Activated T-helper 17 cell treated with anti-CD3 and anti-CD28 coated beads, Interleukin-2, amount 50 U/mL, for 72 hours (primary cell): ENCODE data around the gene BABAM1. TPM values are rescaled to one million over a fixed set of nuclear protein-coding genes. Genes with fewer than 3 reads are reported as not detected.
"Not testable (repeated sequence)": the region's sequence is repeated elsewhere in the genome, so short reads cannot be mapped to it uniquely, and the experiment has no call there.

Source experiments
- ATAC-seq: fragments of 150-1000 bp; cut with Tn5 transposase; replicated peaks from 2 replicates; pipeline ENCODE4 v1.10.0; 2021; ENCODE audit warnings: mild to moderate bottlenecking, moderate library complexity
- H3K27ac Mint-ChIP-seq: one replicate; pipeline ENCODE4 v1.8.0; 2022; ENCODE audit warnings: mixed read lengths
- H3K27me3 Mint-ChIP-seq: one replicate; pipeline ENCODE4 v1.8.0; 2022; ENCODE audit warnings: mixed read lengths
- H3K36me3 Mint-ChIP-seq: one replicate; pipeline ENCODE4 v1.8.0; 2022; ENCODE audit warnings: low read depth, mild to moderate bottlenecking, mixed read lengths
- H3K4me1 Mint-ChIP-seq: one replicate; pipeline ENCODE4 v1.8.0; 2022; ENCODE audit warnings: mixed read lengths
- H3K4me3 Mint-ChIP-seq: one replicate; pipeline ENCODE4 v1.8.0; 2022; ENCODE audit warnings: mild to moderate bottlenecking, mixed read lengths
- H3K9me3 Mint-ChIP-seq: one replicate; pipeline ENCODE4 v1.8.0; 2022; ENCODE audit warnings: mixed read lengths
- total RNA-seq, 2 donors: library from RNA; stranded (reverse); gene quantifications; one replicate each; pipeline ENCODE4 v1.2.3, GENCODE V29; 2022

BABAM1 gene
- total RNA-seq, 2 donors from 2014 or later: 73.4 to 115 TPM

DNA sequence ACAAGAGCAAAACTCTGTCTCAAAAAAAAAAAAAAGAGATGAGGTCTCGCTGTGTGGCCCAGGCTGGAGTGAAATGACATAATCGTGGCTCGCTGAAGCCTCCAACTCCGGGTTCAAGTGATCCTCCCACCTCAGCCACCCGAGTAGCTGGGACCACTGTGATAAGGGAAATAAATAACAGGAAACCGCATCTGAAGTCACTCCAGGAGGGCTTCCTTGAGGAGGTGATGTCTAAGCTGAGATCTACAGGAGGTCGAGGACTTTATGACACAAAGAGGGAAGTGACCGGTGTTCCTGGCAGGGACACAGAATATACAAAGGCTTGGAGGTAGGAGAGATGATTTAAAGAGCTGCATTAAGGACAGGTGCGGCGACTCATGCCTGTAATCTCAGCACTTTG lies 12.6 kb upstream of the BABAM1 start:
- Mint-ChIP-seq H3K4me1 (no peaks in the 10 kb centered on the region), H3K36me3 (no peaks in the 10 kb centered on the region), H3K4me3 (no peak overlapping the region), H3K27ac (no peak overlapping the region), H3K9me3 (no peaks in the 10 kb centered on the region), H3K27me3 (no peaks in the 10 kb centered on the region)
- no peak for ATAC-seq

DNA sequence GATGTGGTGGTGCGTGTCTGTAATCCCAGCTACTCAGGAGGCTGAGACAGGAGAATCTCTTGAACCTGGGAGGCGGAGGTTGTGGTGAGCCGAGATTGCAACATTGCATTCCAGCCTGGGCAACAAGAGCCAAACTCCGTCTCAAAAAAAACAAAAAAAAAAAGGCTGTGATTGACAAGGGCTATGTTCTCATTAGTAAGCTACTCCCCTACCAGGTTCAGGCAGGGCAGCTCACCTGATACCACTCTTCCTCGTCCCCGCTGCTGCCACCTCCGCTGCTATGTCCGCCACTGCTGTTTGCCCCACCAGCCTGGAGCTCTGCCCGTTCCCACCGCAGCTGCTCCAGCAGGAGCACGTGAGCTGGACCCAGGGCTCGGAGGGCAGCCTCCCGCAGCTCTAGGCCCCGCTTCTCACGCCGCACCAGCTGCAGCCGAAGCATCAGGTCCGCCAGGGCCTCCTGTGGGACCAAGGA lies 12.1 kb upstream of the BABAM1 start:
- H3K4me3 Mint-ChIP-seq: no peak overlapping the region
- no peaks in the 10 kb centered on the region for H3K27me3 Mint-ChIP-seq
- no peaks in the 10 kb centered on the region for H3K9me3 Mint-ChIP-seq
- H3K36me3 Mint-ChIP-seq: no peaks in the 10 kb centered on the region
- H3K4me1 Mint-ChIP-seq: no peaks in the 10 kb centered on the region
- ATAC-seq: no peak
- no peak overlapping the region for H3K27ac Mint-ChIP-seq

DNA sequence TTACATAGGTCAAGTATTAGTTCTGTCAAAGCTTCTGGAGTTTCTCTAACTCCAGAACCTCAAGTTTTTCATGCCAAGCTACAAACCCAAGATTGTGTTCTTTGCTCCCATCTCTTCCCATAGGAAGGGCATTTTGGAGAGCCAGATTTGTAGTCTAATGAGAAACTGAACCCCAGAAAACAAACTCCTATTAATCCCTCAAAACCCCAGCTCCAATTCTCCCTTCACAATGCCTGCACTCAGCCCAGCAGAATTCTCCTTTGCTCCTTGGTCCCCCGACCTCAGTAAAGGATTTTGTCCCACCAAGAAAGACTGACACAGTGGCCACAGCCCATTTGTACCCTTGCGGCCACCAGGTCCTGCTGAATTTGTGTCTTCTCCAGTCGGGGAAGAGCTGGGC lies 11.1 kb upstream of the BABAM1 start:
- ATAC-seq: no peak
- Mint-ChIP-seq H3K4me1 (peaks cover 6% of the 10 kb centered on the region), H3K4me3 (no peak overlapping the region), H3K9me3 (no peaks in the 10 kb centered on the region), H3K36me3 (no peaks in the 10 kb centered on the region), H3K27me3 (no peaks in the 10 kb centered on the region), H3K27ac (no peak overlapping the region)

DNA sequence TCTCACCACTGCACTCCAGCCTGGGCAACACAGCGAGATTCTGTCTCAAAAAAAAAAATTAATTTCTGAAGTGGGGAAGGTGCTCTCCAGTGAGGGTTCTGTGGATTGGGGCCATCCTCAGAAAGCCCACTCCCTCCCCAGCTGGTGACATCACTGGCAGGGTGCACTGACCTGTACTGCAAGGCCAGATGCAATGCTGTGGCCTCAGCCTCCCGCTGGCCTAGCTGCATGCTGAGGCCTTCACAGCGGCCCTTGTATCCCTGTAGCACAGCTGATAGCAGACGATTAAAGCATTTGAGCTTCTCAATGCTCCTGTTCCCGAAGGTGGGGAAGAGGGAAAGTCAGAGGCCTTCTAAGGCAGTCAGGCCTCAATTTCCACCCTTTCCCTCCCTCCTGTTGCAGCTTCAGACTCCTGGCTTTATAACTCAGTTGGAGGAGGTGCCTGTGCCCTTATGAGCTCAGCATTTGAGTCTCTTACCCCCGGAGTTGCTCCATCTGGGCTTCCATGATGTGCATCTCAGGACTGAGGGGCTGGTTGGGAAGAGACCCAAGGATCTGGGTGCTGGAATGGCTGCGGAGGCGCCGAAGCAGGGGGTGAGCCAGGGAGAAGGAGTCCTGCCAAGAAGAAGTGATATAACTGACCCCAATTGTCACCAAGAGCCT lies 8.0 kb upstream of the BABAM1 start:
- Mint-ChIP-seq H3K9me3 (no peaks in the 10 kb centered on the region), H3K4me1 (peaks cover 6% of the 10 kb centered on the region), H3K27ac (no peak overlapping the region), H3K36me3 (no peaks in the 10 kb centered on the region), H3K27me3 (no peaks in the 10 kb centered on the region), H3K4me3 (no peak overlapping the region)
- no peak for ATAC-seq

DNA sequence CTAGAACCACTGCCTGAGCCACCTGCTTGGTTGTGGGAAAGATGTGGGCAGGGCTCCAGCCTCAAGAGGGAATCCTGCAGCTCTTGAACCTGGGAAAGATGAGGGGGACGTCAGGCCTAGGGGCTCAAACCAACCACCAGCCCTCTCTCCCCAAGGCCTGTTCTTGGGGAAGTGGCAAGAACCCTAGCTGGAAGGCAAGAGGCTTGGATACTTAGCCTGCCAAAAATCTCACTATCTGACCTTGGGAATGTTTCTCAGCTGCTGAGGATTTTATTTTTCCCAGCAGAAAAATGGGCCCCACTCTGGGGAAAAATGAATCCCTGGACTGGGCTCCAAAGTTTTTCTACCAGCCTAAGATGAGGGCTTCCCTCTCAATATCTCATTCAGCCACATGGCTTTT lies 7.3 kb upstream of the BABAM1 start:
- H3K27ac Mint-ChIP-seq: no peak overlapping the region
- H3K9me3 Mint-ChIP-seq: no peaks in the 10 kb centered on the region
- no peaks in the 10 kb centered on the region for H3K27me3 Mint-ChIP-seq
- H3K36me3 Mint-ChIP-seq: no peaks in the 10 kb centered on the region
- H3K4me3 Mint-ChIP-seq: no peak overlapping the region
- peaks cover 6% of the 10 kb centered on the region for H3K4me1 Mint-ChIP-seq
- no peak for ATAC-seq

DNA sequence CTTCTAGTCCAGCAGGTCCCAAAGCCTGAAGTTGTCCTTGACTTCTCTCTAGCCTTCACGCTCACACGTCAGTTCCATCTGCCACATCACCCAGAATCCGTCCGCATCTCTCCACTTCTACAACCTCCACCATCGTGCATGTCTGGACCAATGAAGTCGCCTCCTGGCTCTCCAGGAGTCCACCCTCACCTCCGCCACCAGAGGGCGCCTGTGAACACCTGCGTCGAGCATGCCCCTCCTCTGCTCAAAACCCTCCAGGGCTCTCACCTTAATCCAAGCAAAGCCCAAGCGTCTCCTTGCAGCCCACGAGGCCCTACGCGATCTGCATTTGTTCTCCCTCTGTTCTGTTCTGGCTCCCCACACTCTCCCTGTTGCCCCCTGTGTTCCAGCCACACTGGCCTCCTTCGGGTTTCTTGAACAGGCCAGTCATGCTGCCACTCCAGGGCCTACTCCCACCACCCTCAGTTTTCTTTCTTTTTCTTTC lies 6.4 kb upstream of the BABAM1 start:
- Mint-ChIP-seq H3K9me3 (no peaks in the 10 kb centered on the region), H3K4me1 (peaks cover 6% of the 10 kb centered on the region), H3K27ac (peak overlapping the region; percentile 0), H3K36me3 (no peaks in the 10 kb centered on the region), H3K27me3 (no peaks in the 10 kb centered on the region), H3K4me3 (no peak overlapping the region)
- peak; percentile 100 for ATAC-seq

DNA sequence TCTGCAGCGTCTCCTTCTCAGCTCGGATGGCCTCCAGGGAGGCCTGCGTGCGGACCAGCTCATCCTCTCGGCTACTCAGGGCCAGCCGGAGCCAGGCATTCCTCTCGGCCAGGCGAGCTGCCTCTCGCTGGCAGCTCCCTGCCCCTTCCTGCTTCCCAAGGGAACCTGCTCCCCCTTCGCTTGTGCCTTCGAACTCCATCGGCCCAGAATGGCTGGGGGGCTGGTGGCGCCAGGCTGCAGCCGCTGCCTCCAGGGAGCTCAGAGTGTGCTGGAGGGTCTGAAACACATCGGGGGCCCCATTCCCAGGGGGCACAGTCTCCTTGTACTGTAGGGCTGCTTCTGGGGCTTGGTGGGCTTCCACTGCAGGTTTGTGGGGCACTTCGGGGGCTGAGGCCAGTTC lies 4.7 kb upstream of the BABAM1 start:
- Mint-ChIP-seq H3K27me3 (no peaks in the 10 kb centered on the region), H3K27ac (no peak overlapping the region), H3K9me3 (no peaks in the 10 kb centered on the region), H3K4me3 (no peak overlapping the region), H3K36me3 (peaks cover 6% of the 10 kb centered on the region), H3K4me1 (peaks cover 6% of the 10 kb centered on the region)
- ATAC-seq: no peak

DNA sequence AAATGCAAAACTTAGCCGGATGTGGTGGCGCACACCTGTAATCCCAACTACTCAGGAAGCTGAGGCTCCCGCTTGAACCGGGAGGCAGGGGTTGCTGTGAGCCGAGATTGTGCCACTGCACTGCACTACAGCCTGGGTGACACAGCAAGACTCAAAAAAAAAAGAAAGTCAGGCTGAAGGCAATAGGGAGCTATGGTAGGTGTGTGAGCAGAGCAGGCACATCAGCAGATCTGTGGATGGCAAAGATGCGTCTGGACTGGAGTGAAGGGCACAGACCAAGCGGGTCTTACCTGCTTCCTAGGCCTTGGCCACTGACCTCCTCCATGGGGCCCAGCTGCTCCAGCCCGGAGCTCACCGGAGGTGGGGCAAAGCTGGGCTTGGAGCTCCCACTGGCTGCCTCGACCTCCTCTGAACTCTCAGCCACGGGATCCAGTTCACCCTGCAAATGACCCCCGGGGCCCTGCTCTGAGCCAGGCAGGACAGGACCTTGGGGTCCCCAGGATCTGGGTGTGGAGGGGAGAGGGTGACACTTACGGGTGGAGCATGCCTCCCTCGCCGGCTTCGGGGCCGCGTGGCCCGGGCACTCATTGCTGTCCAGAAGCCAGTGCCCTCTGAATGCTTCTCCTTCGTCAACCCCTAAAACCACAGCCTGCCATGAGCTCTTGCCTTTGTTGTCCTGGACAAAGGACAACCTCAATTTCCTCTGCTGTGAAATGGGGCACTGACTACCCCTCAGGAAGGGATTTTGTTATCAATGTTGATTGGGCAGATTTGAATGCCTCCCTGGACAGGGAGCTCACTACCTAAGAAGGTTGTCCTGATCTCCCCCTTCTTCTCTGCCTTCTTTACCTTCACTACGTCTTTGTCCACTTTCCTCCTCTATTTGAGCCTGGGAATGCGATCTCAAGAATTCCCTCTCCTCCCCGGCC lies 3.3 kb upstream of the BABAM1 start:
- Mint-ChIP-seq H3K36me3 (peaks cover 13% of the 10 kb centered on the region), H3K4me3 (no peak overlapping the region), H3K4me1 (peaks cover 6% of the 10 kb centered on the region), H3K9me3 (no peaks in the 10 kb centered on the region), H3K27me3 (no peaks in the 10 kb centered on the region), H3K27ac (no peak overlapping the region)
- no peak for ATAC-seq

DNA sequence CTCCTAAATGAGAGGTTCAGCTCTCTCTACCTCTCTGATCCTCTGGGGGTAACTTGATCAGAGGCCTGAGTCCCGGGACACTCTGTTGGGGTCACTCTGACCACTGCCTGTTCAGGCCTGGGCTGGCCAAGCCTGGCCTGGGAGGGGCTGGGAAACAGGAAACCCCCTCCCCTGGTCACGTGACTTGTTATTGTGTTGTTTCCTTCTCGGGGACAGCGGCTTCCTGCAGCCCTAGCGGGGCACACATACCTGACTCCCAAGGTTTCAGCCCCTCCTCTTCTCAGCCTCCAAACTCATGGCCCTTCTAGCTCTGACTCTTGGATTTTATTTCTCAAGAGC lies 2.6 kb upstream of the BABAM1 start, which contains the start of gene USHBP1:
TSS of gene USHBP1 (minus strand) at position 105 of the 339 bp plus-strand sequence. CDS start 446 bp downstream, outside the sequence.
- Mint-ChIP-seq H3K27ac (no peak within 1 kb of the TSS), H3K4me3 (no peak within 1 kb of the TSS), H3K36me3 (peaks cover 20% of the 10 kb centered on the region), H3K27me3 (no peaks in the 10 kb centered on the region), H3K4me1 (peaks cover 6% of the 10 kb centered on the region), H3K9me3 (no peaks in the 10 kb centered on the region)
- ATAC-seq: no peak

DNA sequence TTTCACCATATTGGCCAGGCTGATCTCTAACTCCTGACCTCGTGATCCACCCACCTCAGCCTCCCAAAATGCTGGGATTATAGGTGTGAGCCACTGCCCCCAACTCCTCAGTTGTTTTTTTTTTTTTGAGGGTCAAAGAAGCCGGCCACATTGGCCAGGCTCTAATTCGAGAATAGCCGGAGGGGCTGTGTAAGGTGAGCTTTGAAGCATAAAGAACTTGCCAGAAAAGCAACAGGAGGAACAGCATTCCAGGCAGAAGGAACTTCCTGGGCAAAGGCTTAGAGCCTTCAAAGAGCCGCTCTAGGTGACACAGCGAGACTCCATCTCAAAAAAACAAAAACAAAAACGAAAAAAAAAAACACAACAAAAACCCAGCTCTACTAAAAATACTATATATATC lies 1.2 kb upstream of the BABAM1 start:
- H3K36me3 Mint-ChIP-seq: peaks cover 34% of the 10 kb centered on the region
- H3K27me3 Mint-ChIP-seq: no peaks in the 10 kb centered on the region
- peaks cover under 1% of the 10 kb centered on the region for H3K4me1 Mint-ChIP-seq
- H3K4me3 Mint-ChIP-seq: no peak overlapping the region
- no peak overlapping the region for H3K27ac Mint-ChIP-seq
- ATAC-seq: no peak
- H3K9me3 Mint-ChIP-seq: no peaks in the 10 kb centered on the region

DNA sequence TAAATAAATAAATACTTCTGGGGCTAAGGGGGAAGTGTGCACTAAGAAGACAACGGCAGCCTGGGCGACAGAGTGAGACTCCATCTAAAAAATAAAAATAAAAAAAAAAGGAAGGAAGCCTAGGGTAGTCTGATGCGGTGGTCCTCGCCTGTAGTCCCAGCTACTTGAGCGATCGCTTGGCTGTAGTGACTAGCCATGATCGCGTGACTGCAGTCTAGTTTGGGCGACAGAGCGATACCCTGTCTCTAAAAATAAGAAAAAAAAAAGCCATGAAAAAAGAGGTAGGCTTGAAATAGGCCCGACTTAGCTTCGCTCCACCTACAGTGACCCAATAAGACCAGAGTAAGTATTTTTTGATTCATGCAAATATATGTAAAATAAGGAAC lies 661 bp upstream of the BABAM1 start:
- Mint-ChIP-seq H3K4me3 (peak overlapping the region; percentile 90), H3K27ac (peak overlapping the region; percentile 72), H3K36me3 (peaks cover 39% of the 10 kb centered on the region), H3K4me1 (no peaks in the 10 kb centered on the region), H3K27me3 (no peaks in the 10 kb centered on the region), H3K9me3 (no peaks in the 10 kb centered on the region)
- ATAC-seq: no peak

DNA sequence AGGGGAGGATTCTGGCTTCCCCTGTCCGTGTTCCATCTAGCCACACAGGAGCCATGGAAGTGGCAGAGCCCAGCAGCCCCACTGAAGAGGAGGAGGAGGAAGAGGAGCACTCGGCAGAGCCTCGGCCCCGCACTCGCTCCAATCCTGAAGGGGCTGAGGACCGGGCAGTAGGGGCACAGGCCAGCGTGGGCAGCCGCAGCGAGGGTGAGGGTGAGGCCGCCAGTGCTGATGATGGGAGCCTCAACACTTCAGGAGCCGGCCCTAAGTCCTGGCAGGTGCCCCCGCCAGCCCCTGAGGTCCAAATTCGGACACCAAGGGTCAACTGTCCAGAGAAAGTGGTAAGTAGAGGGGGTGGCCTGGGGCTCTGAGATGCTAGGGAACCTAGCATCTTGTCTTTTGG lies 1.5 kb downstream of the BABAM1 start:
- no peak overlapping the region for H3K27ac Mint-ChIP-seq
- ATAC-seq: no peak

DNA sequence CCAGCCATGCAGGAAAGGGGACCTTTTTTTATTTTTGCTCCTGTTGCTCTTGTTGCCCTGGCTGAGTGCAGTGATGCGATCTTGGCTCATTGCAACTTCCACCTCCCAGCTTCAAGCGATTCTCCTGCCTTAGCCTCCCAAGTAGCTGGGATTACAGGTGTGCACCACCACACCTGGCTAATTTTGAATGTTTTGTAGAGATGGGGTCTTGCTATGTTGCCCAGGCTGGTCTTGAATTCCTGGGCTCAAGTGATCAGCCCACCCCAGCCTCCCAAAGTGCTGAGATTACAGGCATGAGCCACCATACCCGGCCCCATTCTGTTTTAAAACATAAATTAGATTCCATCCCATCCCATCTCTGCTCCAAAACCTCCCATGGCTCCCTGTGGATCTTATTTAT lies 7.6 kb downstream of the BABAM1 start:
- H3K9me3 Mint-ChIP-seq, ATAC-seq: not testable (repeated sequence)
- peaks cover 81% of the 10 kb centered on the region for H3K36me3 Mint-ChIP-seq

More for the DNA sequence above, 1.5 kb downstream of the BABAM1 start:
- Mint-ChIP-seq H3K36me3 (peaks cover 55% of the 10 kb centered on the region), H3K4me3 (peak overlapping the region; percentile 90), H3K4me1 (no peaks in the 10 kb centered on the region), H3K27me3 (no peaks in the 10 kb centered on the region), H3K9me3 (no peaks in the 10 kb centered on the region)

DNA sequence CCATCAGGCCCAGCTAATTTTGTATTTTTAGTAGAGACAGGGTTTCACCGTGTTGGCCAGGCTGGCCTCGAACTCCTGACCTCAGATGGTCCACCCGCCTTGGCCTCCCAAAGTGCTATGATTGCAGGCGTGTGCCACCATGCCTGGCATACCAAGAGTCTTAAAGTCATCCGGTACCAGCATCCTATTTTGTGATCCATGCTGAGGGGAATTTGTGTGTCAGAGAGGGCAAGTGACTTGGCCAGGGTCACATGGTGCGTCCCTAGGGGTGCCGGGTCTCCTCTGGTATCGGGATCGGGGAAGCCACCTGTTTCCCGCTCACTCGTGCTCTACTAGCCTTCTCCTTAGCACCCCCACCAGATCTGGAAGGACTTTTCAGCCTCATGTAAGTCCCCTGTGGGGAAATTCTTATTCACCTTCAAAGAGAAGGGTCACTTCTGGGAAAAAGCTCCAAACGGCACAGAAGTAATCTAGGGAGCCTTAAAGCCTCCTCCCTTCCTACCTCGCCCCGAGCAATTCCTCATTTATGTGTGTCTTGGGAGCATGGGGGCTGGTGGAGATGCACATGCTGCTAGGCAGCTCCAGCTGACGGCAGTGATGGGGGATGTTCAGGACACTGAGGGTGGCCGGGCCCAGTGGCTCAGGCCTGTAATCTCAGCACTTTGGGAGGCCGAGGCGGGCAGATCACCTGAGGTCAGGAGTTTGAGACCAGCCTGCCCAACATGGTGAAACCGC lies 8.4 kb downstream of the BABAM1 start:
- H3K27ac Mint-ChIP-seq: no peak overlapping the region
- H3K9me3 Mint-ChIP-seq: no peaks in the 10 kb centered on the region
- H3K4me3 Mint-ChIP-seq: no peak overlapping the region
- no peaks in the 10 kb centered on the region for H3K4me1 Mint-ChIP-seq
- no peaks in the 10 kb centered on the region for H3K27me3 Mint-ChIP-seq
- peaks cover 74% of the 10 kb centered on the region for H3K36me3 Mint-ChIP-seq
- no peak for ATAC-seq

More for the DNA sequence above, 7.6 kb downstream of the BABAM1 start:
- H3K4me3 Mint-ChIP-seq, H3K4me1 Mint-ChIP-seq, H3K27me3 Mint-ChIP-seq, H3K27ac Mint-ChIP-seq: not testable (repeated sequence)
